Breast epithelium (tissue), 3 donors: ENCODE results near the gene CTNNA3.

ENCODE experiments used
- CTCF ChIP-seq, 3 donors: fragments of 450-650 bp; IDR thresholded peaks; one replicate each; pipeline ENCODE4 v1.5.1; 2016 to 2017; ENCODE audit warnings: antibody characterized with exemption in 3 of 3, mild to moderate bottlenecking in 3 of 3, moderate library complexity in 3 of 3
- POLR2A ChIP-seq: fragments of 450-650 bp; IDR thresholded peaks from one replicate; pipeline ENCODE4 v1.6.1; 2016; ENCODE audit warnings: antibody characterized with exemption, mild to moderate bottlenecking, moderate library complexity
- POLR2AphosphoS5 ChIP-seq, 3 donors: sonication (generic); formaldehyde crosslinking; IDR thresholded peaks; one replicate each; pipeline ENCODE4 v1.6.1; 2017; ENCODE audit warnings: antibody characterized with exemption in 3 of 3

- no peak for TF ChIP-seq CTCF (IDR thresholded peaks at IDR 0.05)
- no peak for TF ChIP-seq POLR2A
- TF ChIP-seq POLR2AphosphoS5 (IDR thresholded peaks at IDR 0.05): no peak
Measured at GRCh38 chr10:67225226-67225625, 470.8 kb downstream of the CTNNA3 start.
